NT2/D1 (cell line): ENCODE data around the gene HSBP1.

Experiments
- DNase-seq: peaks from one replicate; pipeline ENCODE4 v3.0.0-alpha.2; 2011; ENCODE audit warnings: low read depth, low spot score
- H3K27me3 ChIP-seq: 2 replicates; pipeline ENCODE4 v1.6.0; 2011; ENCODE audit warnings: mild to moderate bottlenecking; ENCODE audit not compliant: insufficient read length, insufficient read depth
- H3K36me3 ChIP-seq: 2 replicates; pipeline ENCODE4 v1.6.1; 2011; ENCODE audit warnings: mild to moderate bottlenecking, low read length, mixed read lengths; ENCODE audit not compliant: insufficient read depth, insufficient read length
- H3K4me1 ChIP-seq: 2 replicates; pipeline ENCODE4 v1.5.1; 2011; ENCODE audit not compliant: insufficient read depth, insufficient read length
- H3K4me3 ChIP-seq: 2 replicates; pipeline ENCODE4 v1.5.1; 2011; ENCODE audit warnings: low read depth; ENCODE audit not compliant: insufficient read length
- H3K9ac ChIP-seq: 2 replicates; pipeline ENCODE4 v1.6.0; 2011; ENCODE audit warnings: low read depth; ENCODE audit not compliant: insufficient read length
- H3K9me3 ChIP-seq: 2 replicates; pipeline ENCODE4 v1.5.1; 2011; ENCODE audit warnings: mild to moderate bottlenecking, low read length; ENCODE audit not compliant: insufficient read depth
- SUZ12 ChIP-seq: IDR thresholded peaks from 2 replicates; pipeline ENCODE4 v1.6.1; 2011; ENCODE audit not compliant: insufficient read length, insufficient read depth; ENCODE audit errors: extremely low read depth
- YY1 ChIP-seq: IDR thresholded peaks from 2 replicates; pipeline ENCODE4 v1.6.1; 2011; ENCODE audit not compliant: insufficient read length, insufficient read depth
- ZNF274 ChIP-seq: IDR thresholded peaks from 2 replicates; pipeline ENCODE4 v1.6.1; 2011; ENCODE audit warnings: mild to moderate bottlenecking, low read depth, low read length

Gene HSBP1

DNA sequence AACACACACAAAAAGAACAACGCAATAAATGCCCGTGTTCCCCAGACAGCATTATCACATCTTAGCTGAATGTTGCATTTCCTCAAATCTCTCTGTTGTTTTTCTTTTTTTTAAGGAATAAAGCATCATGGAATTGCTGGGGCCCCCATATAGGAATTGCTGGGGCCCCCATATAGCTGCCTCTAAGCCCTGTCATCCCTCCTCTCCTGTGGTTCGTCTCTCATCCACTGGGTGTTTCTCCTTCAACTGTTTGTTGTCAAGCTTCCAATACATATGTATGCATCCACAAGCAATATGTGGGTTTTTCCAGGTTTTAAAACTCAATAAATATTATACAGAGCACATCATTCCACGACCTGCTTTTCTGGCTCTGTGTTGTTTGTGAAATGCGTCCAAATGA is 43.2 kb downstream of the HSBP1 start:
- Histone ChIP-seq H3K27me3 (no peaks in the 10 kb centered on the region), H3K36me3 (no peaks in the 10 kb centered on the region), H3K4me1 (peaks cover 6% of the 10 kb centered on the region), H3K4me3 (no peak overlapping the region), H3K9ac (no peak overlapping the region), H3K9me3 (no peaks in the 10 kb centered on the region)
- DNase-seq: no peak
- TF ChIP-seq YY1: no peak
- no peak for TF ChIP-seq SUZ12
- TF ChIP-seq ZNF274: no peak

DNA sequence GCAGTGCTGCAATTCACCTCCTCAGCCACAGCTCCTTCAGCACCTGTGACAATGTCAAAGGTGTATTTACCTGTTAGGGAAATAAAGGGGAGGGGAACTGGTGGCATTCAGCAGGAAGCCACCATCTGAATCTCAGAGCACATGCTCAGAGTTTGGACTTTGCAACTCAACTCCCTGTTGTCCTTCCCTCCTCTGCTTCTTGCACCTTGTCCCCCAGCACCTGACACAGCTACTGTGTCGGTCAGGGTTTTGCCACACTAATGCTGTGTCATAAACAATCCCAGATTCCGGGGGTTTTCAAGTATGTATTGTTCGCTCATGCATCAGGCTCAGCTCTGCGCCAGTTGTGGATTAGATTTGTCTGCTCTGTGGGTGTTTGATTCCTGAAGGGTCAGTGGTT is 43.7 kb downstream of the HSBP1 start:
- H3K9ac ChIP-seq: no peak overlapping the region
- no peaks in the 10 kb centered on the region for H3K27me3 ChIP-seq
- no peak for TF ChIP-seq SUZ12
- peaks cover 6% of the 10 kb centered on the region for H3K4me1 ChIP-seq
- H3K36me3 ChIP-seq: no peaks in the 10 kb centered on the region
- DNase-seq: no peak
- H3K4me3 ChIP-seq: no peak overlapping the region
- H3K9me3 ChIP-seq: no peaks in the 10 kb centered on the region

DNA sequence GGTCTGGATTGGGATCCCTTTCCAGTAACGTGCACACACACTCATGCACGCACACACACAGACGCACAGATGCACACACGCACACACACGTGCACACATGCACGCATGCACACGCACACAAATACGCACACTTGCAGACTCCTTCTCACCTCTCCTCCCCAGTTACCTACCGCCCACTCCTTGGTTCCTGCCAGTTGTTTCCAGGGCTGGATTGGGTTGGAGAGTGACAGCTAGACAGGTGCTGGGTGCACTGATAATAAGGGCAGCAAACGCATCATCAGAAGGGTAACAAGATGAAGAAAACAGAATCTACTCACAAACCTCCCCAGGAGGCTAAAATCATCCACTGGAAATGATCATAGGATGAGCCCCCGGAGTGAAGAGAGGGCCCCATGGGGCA is 45.0 kb downstream of the HSBP1 start:
- no peaks in the 10 kb centered on the region for H3K9me3 ChIP-seq
- TF ChIP-seq SUZ12 (no peak), YY1 (no peak), ZNF274 (no peak)
- no peak overlapping the region for H3K4me3 ChIP-seq
- no peak overlapping the region for H3K9ac ChIP-seq
- H3K36me3 ChIP-seq: no peaks in the 10 kb centered on the region
- H3K27me3 ChIP-seq: no peaks in the 10 kb centered on the region
- peaks cover 6% of the 10 kb centered on the region for H3K4me1 ChIP-seq
- no peak for DNase-seq

DNA sequence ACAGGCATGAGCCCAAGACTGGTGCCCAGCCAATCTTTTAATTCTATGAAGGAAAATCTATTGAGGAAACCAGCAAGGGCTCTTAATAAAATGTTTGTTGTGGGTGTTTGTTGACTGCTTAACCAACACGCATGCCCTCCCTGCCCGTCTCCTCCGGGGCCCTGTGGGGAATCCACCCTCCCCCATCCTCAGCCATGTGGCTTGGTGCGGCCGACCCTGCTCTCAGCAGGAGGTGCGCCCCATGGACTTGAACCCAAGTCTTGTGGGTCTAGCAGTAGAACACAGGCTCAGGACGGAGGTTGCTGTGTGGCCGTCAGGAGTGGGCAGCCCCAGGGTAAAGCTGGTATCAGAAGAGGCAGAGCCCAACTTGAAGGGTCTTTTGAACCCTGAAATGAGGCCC is 46.1 kb downstream of the HSBP1 start:
- DNase-seq: no peak
- no peak overlapping the region for H3K4me3 ChIP-seq
- TF ChIP-seq SUZ12: no peak
- no peak for TF ChIP-seq ZNF274
- H3K9ac ChIP-seq: no peak overlapping the region
- no peaks in the 10 kb centered on the region for H3K36me3 ChIP-seq
- H3K27me3 ChIP-seq: no peaks in the 10 kb centered on the region
- peaks cover 6% of the 10 kb centered on the region for H3K4me1 ChIP-seq
- H3K9me3 ChIP-seq: no peaks in the 10 kb centered on the region

DNA sequence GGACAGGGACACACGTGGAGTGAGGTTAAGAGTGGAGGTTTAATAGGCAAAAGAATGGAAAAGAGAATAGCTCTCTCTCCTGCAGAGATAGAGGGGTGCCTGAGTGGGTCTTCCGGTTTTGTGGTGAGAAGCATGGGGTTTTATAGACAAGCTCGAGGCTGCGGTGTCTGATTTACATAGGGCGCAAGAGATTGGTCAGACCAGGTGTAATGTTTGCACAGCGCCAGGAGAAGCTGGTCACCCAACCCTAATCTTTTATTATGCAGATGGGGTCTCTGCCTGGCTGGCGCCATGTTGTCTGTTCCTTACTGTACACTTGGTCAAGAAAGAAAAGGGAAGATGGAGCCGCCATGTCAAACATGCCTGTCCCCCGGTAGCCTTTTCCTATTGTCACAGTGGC is 46.6 kb downstream of the HSBP1 start:
- H3K9me3 ChIP-seq: no peaks in the 10 kb centered on the region
- H3K36me3 ChIP-seq: no peaks in the 10 kb centered on the region
- no peak for DNase-seq
- H3K4me1 ChIP-seq: peaks cover 5% of the 10 kb centered on the region
- H3K4me3 ChIP-seq: no peak overlapping the region
- no peak for TF ChIP-seq SUZ12
- no peak for TF ChIP-seq ZNF274
- no peak for TF ChIP-seq YY1
- H3K27me3 ChIP-seq: no peaks in the 10 kb centered on the region
- H3K9ac ChIP-seq: no peak overlapping the region

DNA sequence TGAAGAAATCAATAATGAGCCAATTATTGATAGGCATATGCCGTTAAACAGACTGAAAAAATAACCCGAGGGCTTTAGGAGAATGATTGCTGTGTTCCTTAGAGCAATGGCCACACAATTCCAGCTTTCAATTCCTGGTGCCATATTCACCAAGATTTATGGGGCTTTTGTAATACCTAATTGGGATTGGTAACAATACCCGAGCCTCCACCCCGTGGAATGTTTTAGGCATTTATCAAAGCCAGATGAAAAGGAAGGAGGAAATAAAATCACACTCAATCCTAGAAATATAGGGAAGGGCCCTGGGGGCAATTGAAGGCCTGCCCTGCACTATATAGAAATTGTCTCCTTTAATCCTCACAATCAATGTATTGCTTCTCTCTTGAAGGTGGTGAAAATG is 49.0 kb downstream of the HSBP1 start:
- Histone ChIP-seq H3K4me3 (no peak overlapping the region), H3K27me3 (no peaks in the 10 kb centered on the region), H3K36me3 (no peaks in the 10 kb centered on the region), H3K4me1 (peaks cover 4% of the 10 kb centered on the region), H3K9ac (no peak overlapping the region), H3K9me3 (no peaks in the 10 kb centered on the region)
- no peak for DNase-seq
- no peak for TF ChIP-seq YY1
- no peak for TF ChIP-seq ZNF274
- TF ChIP-seq SUZ12: no peak

DNA sequence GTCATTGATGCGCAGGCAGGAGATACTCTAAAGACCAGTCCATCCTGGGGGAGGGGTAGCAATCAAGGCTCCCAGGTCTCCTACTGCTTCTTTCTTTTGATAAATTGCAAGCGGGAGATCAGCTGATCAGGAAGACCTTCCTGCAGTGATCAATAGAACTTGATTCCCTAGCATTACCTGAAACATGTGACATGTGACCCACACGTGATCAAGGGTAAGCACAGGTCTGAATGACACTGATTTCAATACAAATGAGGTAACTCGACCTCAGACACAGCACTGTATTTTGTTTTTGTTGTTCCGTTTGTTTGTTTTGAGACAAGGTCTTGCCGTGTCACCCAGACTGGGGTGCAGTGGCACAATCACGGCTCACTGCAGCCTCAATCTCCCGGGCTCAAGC is 51.5 kb downstream of the HSBP1 start:
- TF ChIP-seq ZNF274: no peak
- TF ChIP-seq SUZ12: no peak
- no peak for TF ChIP-seq YY1
- Histone ChIP-seq H3K4me3 (no peak overlapping the region), H3K27me3 (no peaks in the 10 kb centered on the region), H3K9me3 (peaks cover 5% of the 10 kb centered on the region; the same call in 1 of the 2 replicates), H3K4me1 (no peaks in the 10 kb centered on the region), H3K9ac (no peak overlapping the region), H3K36me3 (no peaks in the 10 kb centered on the region)
- DNase-seq: no peak

DNA sequence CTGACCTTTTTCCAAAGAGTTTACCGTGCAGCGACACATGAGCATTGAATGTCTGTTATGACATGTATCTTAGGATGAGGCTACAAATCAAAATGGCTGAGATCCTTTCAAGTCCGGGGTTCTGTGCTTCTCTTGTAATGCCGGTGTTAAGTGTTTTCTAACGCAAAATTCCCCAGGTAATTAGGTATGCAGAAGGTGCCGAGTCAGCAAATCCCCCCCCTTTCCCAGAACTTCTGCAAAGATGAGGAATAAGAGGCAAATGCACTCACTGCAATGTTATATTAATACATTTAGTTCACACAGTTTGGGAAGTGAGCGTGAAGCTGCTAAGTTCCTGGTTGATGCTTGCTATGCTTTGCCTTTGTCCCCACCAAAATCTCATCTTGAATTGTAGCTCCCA is 54.9 kb downstream of the HSBP1 start:
- no peaks in the 10 kb centered on the region for H3K27me3 ChIP-seq
- no peak overlapping the region for H3K9ac ChIP-seq
- H3K4me3 ChIP-seq: no peak overlapping the region
- H3K36me3 ChIP-seq: no peaks in the 10 kb centered on the region
- H3K4me1 ChIP-seq: no peaks in the 10 kb centered on the region
- no peak for DNase-seq
- peaks cover 5% of the 10 kb centered on the region; the same call in 1 of the 2 replicates for H3K9me3 ChIP-seq
- TF ChIP-seq SUZ12: no peak
- no peak for TF ChIP-seq ZNF274
- TF ChIP-seq YY1: no peak
